ENCODE results near the gene MMP27.

DNA sequence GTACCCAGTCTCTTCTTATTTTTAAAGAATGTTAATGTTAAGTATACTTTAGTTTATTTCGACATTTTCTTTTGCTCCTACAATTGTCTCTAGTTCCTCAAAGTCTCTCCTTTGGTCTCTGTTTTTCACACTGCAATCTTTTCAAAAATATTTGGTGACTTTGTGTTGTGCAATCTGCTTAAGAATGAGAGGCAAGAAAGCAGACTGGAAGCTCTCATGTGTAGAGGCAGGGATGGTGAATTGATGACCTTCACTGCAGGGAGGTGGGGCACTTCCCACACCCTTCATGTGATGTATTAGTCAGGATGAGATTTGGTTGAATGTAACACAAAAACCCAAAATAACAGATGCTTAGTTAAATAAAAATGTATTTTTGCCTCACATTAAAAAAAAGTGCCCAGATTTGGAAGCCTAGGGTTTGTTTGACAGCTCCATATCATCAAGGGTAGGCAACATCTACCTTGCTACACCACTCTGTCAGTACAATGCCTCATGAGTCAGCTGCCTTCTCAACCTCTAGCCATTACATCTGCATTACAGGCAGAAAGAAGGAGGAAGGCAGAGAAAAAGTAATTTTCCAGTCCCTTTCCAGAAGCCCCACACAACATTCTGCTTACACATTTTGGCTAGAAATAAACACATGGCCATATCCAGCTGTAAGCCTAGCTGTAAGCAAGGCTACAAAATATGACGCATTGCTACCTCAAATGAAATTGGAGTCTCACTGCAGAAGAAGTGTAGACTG is 3.8 kb upstream of the MMP27 start:
- TF ChIP-seq, protein P1, sequence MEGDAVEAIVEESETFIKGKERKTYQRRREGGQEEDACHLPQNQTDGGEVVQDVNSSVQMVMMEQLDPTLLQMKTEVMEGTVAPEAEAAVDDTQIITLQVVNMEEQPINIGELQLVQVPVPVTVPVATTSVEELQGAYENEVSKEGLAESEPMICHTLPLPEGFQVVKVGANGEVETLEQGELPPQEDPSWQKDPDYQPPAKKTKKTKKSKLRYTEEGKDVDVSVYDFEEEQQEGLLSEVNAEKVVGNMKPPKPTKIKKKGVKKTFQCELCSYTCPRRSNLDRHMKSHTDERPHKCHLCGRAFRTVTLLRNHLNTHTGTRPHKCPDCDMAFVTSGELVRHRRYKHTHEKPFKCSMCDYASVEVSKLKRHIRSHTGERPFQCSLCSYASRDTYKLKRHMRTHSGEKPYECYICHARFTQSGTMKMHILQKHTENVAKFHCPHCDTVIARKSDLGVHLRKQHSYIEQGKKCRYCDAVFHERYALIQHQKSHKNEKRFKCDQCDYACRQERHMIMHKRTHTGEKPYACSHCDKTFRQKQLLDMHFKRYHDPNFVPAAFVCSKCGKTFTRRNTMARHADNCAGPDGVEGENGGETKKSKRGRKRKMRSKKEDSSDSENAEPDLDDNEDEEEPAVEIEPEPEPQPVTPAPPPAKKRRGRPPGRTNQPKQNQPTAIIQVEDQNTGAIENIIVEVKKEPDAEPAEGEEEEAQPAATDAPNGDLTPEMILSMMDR (IDR thresholded peaks at IDR 0.05): no peak
- TF ChIP-seq POLR2AphosphoS5 (IDR thresholded peaks at IDR 0.05) (no peak), POLR2A (IDR thresholded peaks at IDR 0.05) (no peak)

Measured in gastroesophageal sphincter (tissue), 3 donors.